Right lobe of liver (tissue), 4 donors: Measurements from ENCODE around the gene YTHDF1.

Source experiments
- POLR2A ChIP-seq: fragments of 450-650 bp; IDR thresholded peaks from one replicate; pipeline ENCODE4 v1.6.1; 2017; ENCODE audit warnings: antibody characterized with exemption, mild to moderate bottlenecking
- TF ChIP-seq, protein P1 (sequence below), 4 donors: fragments of 200-600 bp in 3 of 4; fragments of 450-650 bp in 1 of 4; IDR thresholded peaks; one replicate each; pipeline versions ENCODE4 v1.5.1 to v1.8.0; 2016 to 2022; ENCODE audit warnings: antibody characterized with exemption in 4 of 4, mild to moderate bottlenecking in 2 of 4
- donor health status: DM: no; HTN: no; CAD: no.
- donor health status: DM: no; HTN: no; CAD: no.
- donor health status: DM: no; HTN: yes; CAD: no.

DNA sequence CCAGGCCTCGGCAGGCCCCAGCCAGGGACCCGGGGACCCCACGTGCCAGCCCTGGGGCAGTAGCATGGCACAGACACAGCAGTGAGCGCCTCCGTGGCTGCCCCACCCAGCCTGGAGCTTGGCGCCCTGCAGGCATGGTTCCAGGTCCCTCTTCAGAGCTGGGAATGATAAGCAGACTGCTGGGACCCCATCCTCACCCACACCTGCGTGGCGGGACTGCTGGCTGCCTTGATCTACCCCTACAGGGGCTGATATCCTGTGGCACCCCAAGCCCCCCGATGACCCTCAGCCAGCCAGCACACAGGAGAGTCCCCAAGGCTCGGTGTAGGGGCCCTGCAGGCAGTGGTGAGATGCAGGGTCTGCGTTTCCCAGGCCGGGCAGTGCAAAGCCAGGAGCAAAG is 47.1 kb downstream of the YTHDF1 start:
- TF ChIP-seq, protein P1, sequence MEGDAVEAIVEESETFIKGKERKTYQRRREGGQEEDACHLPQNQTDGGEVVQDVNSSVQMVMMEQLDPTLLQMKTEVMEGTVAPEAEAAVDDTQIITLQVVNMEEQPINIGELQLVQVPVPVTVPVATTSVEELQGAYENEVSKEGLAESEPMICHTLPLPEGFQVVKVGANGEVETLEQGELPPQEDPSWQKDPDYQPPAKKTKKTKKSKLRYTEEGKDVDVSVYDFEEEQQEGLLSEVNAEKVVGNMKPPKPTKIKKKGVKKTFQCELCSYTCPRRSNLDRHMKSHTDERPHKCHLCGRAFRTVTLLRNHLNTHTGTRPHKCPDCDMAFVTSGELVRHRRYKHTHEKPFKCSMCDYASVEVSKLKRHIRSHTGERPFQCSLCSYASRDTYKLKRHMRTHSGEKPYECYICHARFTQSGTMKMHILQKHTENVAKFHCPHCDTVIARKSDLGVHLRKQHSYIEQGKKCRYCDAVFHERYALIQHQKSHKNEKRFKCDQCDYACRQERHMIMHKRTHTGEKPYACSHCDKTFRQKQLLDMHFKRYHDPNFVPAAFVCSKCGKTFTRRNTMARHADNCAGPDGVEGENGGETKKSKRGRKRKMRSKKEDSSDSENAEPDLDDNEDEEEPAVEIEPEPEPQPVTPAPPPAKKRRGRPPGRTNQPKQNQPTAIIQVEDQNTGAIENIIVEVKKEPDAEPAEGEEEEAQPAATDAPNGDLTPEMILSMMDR (IDR thresholded peaks at IDR 0.05), result no peak
- no peak for TF ChIP-seq POLR2A
